ENCODE measurements around the gene JAK1. TPM values are rescaled to one million over a fixed set of nuclear protein-coding genes. Genes with fewer than 3 reads are reported as not detected.

The JAK1 gene
- total RNA-seq, 1 experiment from 2014 or later: 339 TPM

GRCh38 chr1:64856553-64856952 is 109.8 kb downstream of the JAK1 start:
- intact Hi-C loops (cut with micrococcal nuclease; ENCODE audit: unreplicated experiment): no loop called here
- BruUV-seq (replicated peaks): no TSS peak
- peak overlapping the region; percentile 65 for H3K27ac ChIP-seq (ENCODE audit: low read depth, low read length, poor library complexity, severe bottlenecking)
- DNase-seq (ENCODE audit: low spot score): peak; percentile 66
- no peak for TF ChIP-seq EZH2 (IDR thresholded peaks at IDR 0.05; ENCODE audit: borderline replicate concordance, low read depth, low read length, poor library complexity, severe bottlenecking)
- TF ChIP-seq, protein P1, sequence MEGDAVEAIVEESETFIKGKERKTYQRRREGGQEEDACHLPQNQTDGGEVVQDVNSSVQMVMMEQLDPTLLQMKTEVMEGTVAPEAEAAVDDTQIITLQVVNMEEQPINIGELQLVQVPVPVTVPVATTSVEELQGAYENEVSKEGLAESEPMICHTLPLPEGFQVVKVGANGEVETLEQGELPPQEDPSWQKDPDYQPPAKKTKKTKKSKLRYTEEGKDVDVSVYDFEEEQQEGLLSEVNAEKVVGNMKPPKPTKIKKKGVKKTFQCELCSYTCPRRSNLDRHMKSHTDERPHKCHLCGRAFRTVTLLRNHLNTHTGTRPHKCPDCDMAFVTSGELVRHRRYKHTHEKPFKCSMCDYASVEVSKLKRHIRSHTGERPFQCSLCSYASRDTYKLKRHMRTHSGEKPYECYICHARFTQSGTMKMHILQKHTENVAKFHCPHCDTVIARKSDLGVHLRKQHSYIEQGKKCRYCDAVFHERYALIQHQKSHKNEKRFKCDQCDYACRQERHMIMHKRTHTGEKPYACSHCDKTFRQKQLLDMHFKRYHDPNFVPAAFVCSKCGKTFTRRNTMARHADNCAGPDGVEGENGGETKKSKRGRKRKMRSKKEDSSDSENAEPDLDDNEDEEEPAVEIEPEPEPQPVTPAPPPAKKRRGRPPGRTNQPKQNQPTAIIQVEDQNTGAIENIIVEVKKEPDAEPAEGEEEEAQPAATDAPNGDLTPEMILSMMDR (conservative IDR thresholded peaks at IDR 0.05; ENCODE audit: low read depth, low read length): peak; percentile 14; the same call in 1 of the 2 replicates
- H3K4me1 ChIP-seq (ENCODE audit: insufficient read depth, low read length, poor library complexity, severe bottlenecking): peaks cover 15% of the 10 kb centered on the region
- H3K9me3 ChIP-seq (ENCODE audit: low read depth, low read length, poor library complexity, severe bottlenecking): no peaks in the 10 kb centered on the region
- peaks cover 96% of the 10 kb centered on the region for H3K36me3 ChIP-seq (ENCODE audit: insufficient read depth, low read length, poor library complexity, severe bottlenecking)
- ChIA-PET POLR2A (ENCODE audit: low non-redundant PET) (no interaction called here), CTCF (no interaction called here)
- H3K27me3 ChIP-seq (replicated peaks; ENCODE audit: insufficient read depth, low read depth, low read length, poor library complexity): no peaks in the 10 kb centered on the region
- H3K4me3 ChIP-seq (ENCODE audit: low read depth, low read length, poor library complexity, severe bottlenecking): no peak overlapping the region

- BruUV-seq (replicated peaks): no TSS peak
- peak overlapping the region; percentile 65 for H3K27ac ChIP-seq (ENCODE audit: low read depth, low read length, poor library complexity, severe bottlenecking)
- POLR2A ChIA-PET (ENCODE audit: low non-redundant PET): no interaction called here
- TF ChIP-seq, protein P1 (conservative IDR thresholded peaks at IDR 0.05; ENCODE audit: low read depth, low read length): no peak
- no peak for TF ChIP-seq EZH2 (IDR thresholded peaks at IDR 0.05; ENCODE audit: borderline replicate concordance, low read depth, low read length, poor library complexity, severe bottlenecking)
- CTCF ChIA-PET: no interaction called here
- H3K4me1 ChIP-seq (ENCODE audit: insufficient read depth, low read length, poor library complexity, severe bottlenecking): peaks cover 15% of the 10 kb centered on the region
- no peak for DNase-seq (ENCODE audit: low spot score)
- no peaks in the 10 kb centered on the region for H3K27me3 ChIP-seq (replicated peaks; ENCODE audit: insufficient read depth, low read depth, low read length, poor library complexity)
- intact Hi-C loops (cut with micrococcal nuclease; ENCODE audit: unreplicated experiment): no loop called here
- no peaks in the 10 kb centered on the region for H3K9me3 ChIP-seq (ENCODE audit: low read depth, low read length, poor library complexity, severe bottlenecking)
- H3K36me3 ChIP-seq (ENCODE audit: insufficient read depth, low read length, poor library complexity, severe bottlenecking): peaks cover 96% of the 10 kb centered on the region
- no peak overlapping the region for H3K4me3 ChIP-seq (ENCODE audit: low read depth, low read length, poor library complexity, severe bottlenecking)
Observed at GRCh38 chr1:64855557-64855956, 110.8 kb downstream of the JAK1 start.

GRCh38 chr1:64854674-64855073 is 111.7 kb downstream of the JAK1 start:
- no peak overlapping the region for H3K27ac ChIP-seq (ENCODE audit: low read depth, low read length, poor library complexity, severe bottlenecking)
- H3K4me3 ChIP-seq (ENCODE audit: low read depth, low read length, poor library complexity, severe bottlenecking): no peak overlapping the region
- no peak for DNase-seq (ENCODE audit: low spot score)
- intact Hi-C loops (cut with micrococcal nuclease; ENCODE audit: unreplicated experiment): no loop called here
- H3K9me3 ChIP-seq (ENCODE audit: low read depth, low read length, poor library complexity, severe bottlenecking): no peaks in the 10 kb centered on the region
- H3K4me1 ChIP-seq (ENCODE audit: insufficient read depth, low read length, poor library complexity, severe bottlenecking): peaks cover 15% of the 10 kb centered on the region
- POLR2A ChIA-PET (ENCODE audit: low non-redundant PET): no interaction called here
- TF ChIP-seq, protein P1 (conservative IDR thresholded peaks at IDR 0.05; ENCODE audit: low read depth, low read length): no peak
- TF ChIP-seq EZH2 (IDR thresholded peaks at IDR 0.05; ENCODE audit: borderline replicate concordance, low read depth, low read length, poor library complexity, severe bottlenecking): no peak
- H3K27me3 ChIP-seq (replicated peaks; ENCODE audit: insufficient read depth, low read depth, low read length, poor library complexity): no peaks in the 10 kb centered on the region
- peaks cover 100% of the 10 kb centered on the region for H3K36me3 ChIP-seq (ENCODE audit: insufficient read depth, low read length, poor library complexity, severe bottlenecking)
- BruUV-seq (replicated peaks): no TSS peak
- CTCF ChIA-PET: no interaction called here
